Pancreas (tissue), 10 donors: ENCODE results near the gene GRK3. TPM values are rescaled to one million over a fixed set of nuclear protein-coding genes. Genes with fewer than 3 reads are reported as not detected.
"Not testable (repeated sequence)": the region's sequence is repeated elsewhere in the genome, so short reads cannot be mapped to it uniquely, and the experiment has no call there.

Source experiments
- ATAC-seq, 4 donors: fragments of 200-7000 bp; cut with Tn5 transposase; one replicate each; pipeline versions ENCODE4 v1.8.0 to v1.9.1; 2020; ENCODE audit warnings: mild to moderate bottlenecking in 4 of 4, moderate library complexity in 4 of 4
- DNase-seq, 6 donors: peaks; one replicate each; pipeline ENCODE4 v3.0.0-alpha.2; 2020
- FAIRE-seq: peaks from 2 replicates; lab custom pipeline; 2012; peaks lifted over from hg19 to GRCh38; lab: Jason Lieb, UNC
- H3K27ac ChIP-seq, 4 donors: fragments of 200-600 bp; sonication (generic); 1 replicate in 3 of 4; 2 replicates in 1 of 4; pipeline versions ENCODE4 v1.5.0 to v1.8.0; 2020
- H3K27me3 ChIP-seq, 4 donors: fragments of 200-600 bp; one replicate each; pipeline ENCODE4 v1.8.0; 2021
- H3K36me3 ChIP-seq, 3 donors: fragments of 200-600 bp; sonication (generic) in 1 of 3; one replicate each; pipeline versions ENCODE4 v1.5.0 to v1.8.0; 2020 to 2021
- H3K4me1 ChIP-seq, 3 donors: fragments of 200-600 bp; one replicate each; pipeline ENCODE4 v1.8.0; 2021
- H3K4me3 ChIP-seq, 4 donors: fragments of 200-600 bp; sonication (generic) in 2 of 4; one replicate each; pipeline versions ENCODE4 v1.5.0 to v1.8.0; 2020 to 2021
- H3K9me3 ChIP-seq, 4 donors: fragments of 200-600 bp; one replicate each; pipeline ENCODE4 v1.8.0; 2021
- WGBS, 2 donors: extraction: QIAGEN DNeasy Blood & Tissue Kit; methylation state at CpG; one replicate each; pipeline ENCODE4 v1.1.7; 2013; 5-methylcytosine and 5-hydroxymethylcytosine counted together
- intact Hi-C, 3 donors: fragments of 100-400 bp; cut with DNase I; formaldehyde crosslinking; loops; one replicate each; pipeline versions ENCODE4 v1.11.1 to v1.14.2; 2022
- polyA plus RNA-seq, 2 donors: library from polyadenylated mRNA; stranded (reverse); fragments of 200-250 nt; gene quantifications; one replicate each; pipeline ENCODE4 v1.2.3, GENCODE V29; 2013
- total RNA-seq, 6 donors: library from RNA; stranded (reverse); fragmentation: NEBNext Ultra II Directional in 4 of 6; extraction: Animal tissue kit (Norgen Biotek cat#: 25700) in 4 of 6; gene quantifications; one replicate each; pipeline versions ENCODE4 v1.2.1 to v1.2.4, GENCODE V29; 2021 to 2023
- TF ChIP-seq, protein P1 (sequence below), 4 donors: fragments of 200-600 bp; sonication (generic) in 3 of 4; IDR thresholded peaks; one replicate each; pipeline versions ENCODE4 v1.5.0 to v1.8.0; 2021; ENCODE audit warnings: antibody characterized with exemption in 4 of 4
- donor health status: healthy with polysubstance abuse.
- donor health status: DM: no; HTN: no; CAD: no; lungs with moderate emphysema.
- donor health status: DM: no; HTN: no; CAD: no.
- donor health status: control.
- donor health status: control.
- donor health status: Bipolar disorder and iron deficiency.
- donor health status: DM: yes; HTN: yes; CAD: no.
- donor health status: DM: no; HTN: no; CAD: no.
- donor health status: DM: no; HTN: no; CAD: no.
- donor health status: DM: yes; HTN: yes; CAD: no.

GRK3 gene
- total and polyA plus RNA-seq, 8 donors = 3.5 to 18.1 (median 7.6) TPM

DNA sequence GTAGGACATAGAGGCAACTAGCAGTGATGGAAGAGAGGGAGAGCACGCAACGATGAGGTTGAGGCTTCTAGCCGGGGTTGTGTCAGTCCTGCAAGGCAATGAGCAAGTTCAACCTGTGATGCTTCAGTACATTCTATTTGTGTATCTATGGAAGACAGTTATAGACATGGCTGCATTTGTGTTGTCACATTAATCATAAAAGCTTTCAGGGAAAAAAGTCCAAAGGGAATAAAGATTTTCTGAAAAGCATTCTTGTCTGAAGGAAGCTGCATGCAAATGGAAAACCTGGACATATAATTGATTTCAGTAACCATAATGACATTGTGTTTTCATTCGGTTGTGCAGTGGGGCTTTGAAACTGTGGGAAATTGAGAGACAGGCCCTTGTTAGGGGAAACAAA is 32.8 kb upstream of the GRK3 start:
- H3K36me3 ChIP-seq, intact Hi-C loops, DNase-seq, H3K9me3 ChIP-seq, ATAC-seq, H3K27me3 ChIP-seq, H3K27ac ChIP-seq, H3K4me3 ChIP-seq, H3K4me1 ChIP-seq, FAIRE-seq: not testable (repeated sequence)
- 55 to 64% methylated on average over 3 to 4 of the region's 4 CpGs for WGBS, 2 donors

DNA sequence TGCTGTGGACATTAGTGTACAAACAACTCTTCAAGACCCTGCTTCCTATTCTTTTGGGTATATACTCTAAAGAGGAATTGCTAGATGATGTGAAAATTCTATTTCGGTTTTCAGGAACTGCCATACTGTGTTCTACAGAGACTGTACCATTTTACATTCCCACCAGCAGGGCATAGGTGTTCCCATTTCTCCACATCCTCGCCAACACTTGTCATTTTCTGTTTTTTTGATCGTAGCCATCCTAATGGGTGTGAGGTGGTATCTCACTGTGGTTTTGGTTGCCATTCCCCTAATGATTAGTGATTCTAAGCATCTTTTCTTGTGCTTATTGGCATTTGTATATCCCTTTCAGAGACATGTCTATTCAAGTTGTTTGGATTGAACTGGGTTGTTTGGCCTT is 29.8 kb upstream of the GRK3 start:
- no peak for FAIRE-seq
- 77 to 93% methylated on average over 3 of the region's 3 CpGs for WGBS, 2 donors
- no peaks in the 10 kb centered on the region for H3K4me1 ChIP-seq
- no peak for DNase-seq
- TF ChIP-seq, protein P1, sequence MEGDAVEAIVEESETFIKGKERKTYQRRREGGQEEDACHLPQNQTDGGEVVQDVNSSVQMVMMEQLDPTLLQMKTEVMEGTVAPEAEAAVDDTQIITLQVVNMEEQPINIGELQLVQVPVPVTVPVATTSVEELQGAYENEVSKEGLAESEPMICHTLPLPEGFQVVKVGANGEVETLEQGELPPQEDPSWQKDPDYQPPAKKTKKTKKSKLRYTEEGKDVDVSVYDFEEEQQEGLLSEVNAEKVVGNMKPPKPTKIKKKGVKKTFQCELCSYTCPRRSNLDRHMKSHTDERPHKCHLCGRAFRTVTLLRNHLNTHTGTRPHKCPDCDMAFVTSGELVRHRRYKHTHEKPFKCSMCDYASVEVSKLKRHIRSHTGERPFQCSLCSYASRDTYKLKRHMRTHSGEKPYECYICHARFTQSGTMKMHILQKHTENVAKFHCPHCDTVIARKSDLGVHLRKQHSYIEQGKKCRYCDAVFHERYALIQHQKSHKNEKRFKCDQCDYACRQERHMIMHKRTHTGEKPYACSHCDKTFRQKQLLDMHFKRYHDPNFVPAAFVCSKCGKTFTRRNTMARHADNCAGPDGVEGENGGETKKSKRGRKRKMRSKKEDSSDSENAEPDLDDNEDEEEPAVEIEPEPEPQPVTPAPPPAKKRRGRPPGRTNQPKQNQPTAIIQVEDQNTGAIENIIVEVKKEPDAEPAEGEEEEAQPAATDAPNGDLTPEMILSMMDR (IDR thresholded peaks at IDR 0.05) = no peak
- H3K9me3 ChIP-seq = no peaks in the 10 kb centered on the region
- no peak overlapping the region for H3K27ac ChIP-seq
- intact Hi-C loops = no loop called here
- no peaks in the 10 kb centered on the region for H3K27me3 ChIP-seq
- H3K36me3 ChIP-seq = no peaks in the 10 kb centered on the region
- H3K4me3 ChIP-seq = no peak overlapping the region
- ATAC-seq = no peak

DNA sequence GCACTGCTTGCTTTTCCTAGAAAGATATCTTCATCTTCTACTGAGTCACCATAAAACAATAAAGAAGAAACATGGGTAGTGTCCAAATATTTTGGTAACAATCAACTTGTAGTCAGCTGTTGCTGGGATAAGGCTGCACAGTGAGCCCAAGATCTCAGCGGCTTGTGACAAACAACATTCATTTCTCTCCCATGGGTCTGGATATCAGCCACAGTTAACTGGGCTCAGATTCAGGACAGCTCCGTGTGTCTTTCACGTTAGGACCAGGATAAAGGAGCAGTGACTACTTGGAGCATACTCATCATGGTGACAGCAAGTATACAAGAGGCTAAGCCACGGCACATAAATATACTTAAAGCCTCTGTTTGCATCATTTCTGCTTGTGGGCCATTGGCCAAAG is 27.9 kb upstream of the GRK3 start:
- Histone ChIP-seq H3K4me1 (no peaks in the 10 kb centered on the region), H3K27me3 (no peaks in the 10 kb centered on the region), H3K9me3 (no peaks in the 10 kb centered on the region), H3K4me3 (no peak overlapping the region), H3K36me3 (no peaks in the 10 kb centered on the region), H3K27ac (no peak overlapping the region)
- no peak for FAIRE-seq
- 39 to 41% methylated on average over 4 of the region's 4 CpGs for WGBS, 2 donors
- intact Hi-C loops = no loop called here
- no peak for ATAC-seq
- TF ChIP-seq, protein P1 (IDR thresholded peaks at IDR 0.05) = no peak
- DNase-seq = no peak

DNA sequence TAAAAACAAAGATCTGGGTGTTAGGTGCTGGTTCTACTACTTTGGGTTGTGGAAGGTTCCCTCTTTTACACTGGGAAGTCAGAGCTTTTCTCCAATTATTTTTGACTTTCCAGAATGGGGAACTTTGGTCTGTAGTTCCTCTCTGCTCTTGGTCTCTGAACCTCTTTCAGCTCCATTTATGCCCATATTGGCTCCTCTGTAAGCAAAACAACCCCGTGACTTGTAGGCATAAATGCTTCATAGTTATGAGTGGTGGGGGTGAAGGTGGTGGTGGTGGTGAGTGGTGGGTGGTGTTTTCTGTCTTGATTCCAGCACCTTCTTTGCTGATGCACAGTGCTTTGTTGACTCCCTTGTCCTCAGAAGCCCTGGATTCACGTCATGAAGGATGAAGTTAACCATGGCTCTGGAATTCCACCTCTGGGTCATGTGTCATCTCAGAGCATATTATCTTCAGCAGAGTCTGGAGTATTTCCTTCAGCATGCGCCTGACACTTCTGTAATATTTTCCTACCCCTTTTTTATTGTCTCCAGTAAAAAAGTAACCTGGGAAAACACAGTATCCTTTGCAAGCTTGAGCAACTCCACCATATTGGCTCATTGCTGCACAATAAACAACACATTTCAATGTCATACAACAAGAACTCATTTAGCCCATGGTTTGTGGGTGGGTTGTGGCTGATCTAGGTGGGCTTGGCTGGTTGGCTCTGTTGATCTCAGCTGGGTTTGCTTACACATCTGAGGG is 24.1 kb upstream of the GRK3 start:
- WGBS, 2 donors = 68 to 71% methylated on average over 3 of the region's 3 CpGs

DNA sequence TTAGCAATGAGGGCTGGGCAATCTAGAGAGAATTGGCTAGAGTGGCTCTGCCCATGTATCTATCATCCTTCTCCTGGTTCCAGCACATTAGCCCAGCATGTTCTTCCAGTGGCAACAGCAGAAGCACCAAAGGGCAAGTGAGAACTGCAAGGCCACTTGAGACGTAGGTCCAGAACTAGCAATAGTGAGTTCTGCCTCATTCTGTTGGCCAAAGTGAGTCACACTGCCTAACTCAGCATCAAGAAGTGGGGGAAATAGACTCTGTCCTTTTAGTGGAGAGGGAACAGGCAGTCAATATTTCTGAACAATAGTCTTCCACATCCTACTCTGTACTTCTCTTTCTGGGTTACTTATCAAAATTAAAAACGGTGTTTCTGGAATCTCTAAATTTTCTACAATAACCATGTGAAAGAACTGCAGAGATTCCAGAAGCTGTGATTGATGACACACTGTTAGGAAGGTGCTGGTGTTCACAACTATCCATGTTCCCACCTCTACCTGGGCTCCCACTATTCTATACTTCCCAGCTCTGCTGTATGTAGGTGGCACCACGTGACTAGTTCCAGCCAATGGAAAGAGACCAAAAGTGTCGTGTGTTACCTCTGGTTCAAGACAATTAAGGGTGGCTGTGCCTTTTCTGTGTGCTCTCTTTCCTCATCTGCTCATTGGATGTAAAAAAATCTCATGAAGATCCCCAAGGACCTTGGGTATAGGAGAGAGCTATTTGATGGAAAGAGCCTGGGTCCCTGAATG is 23.4 kb upstream of the GRK3 start:
- no peak overlapping the region for H3K4me3 ChIP-seq
- no peaks in the 10 kb centered on the region for H3K36me3 ChIP-seq
- intact Hi-C loops = no loop called here
- no peaks in the 10 kb centered on the region for H3K27me3 ChIP-seq
- WGBS, 2 donors = 73 to 75% methylated on average over 4 of the region's 4 CpGs
- ATAC-seq = peak in 1 of 4 donors; percentile 13
- no peaks in the 10 kb centered on the region for H3K9me3 ChIP-seq
- TF ChIP-seq, protein P1 (IDR thresholded peaks at IDR 0.05) = no peak
- FAIRE-seq = no peak
- H3K27ac ChIP-seq = no peak overlapping the region
- peaks cover 0 to 7% (median 0%) of the 10 kb centered on the region in 3 donors for H3K4me1 ChIP-seq
- no peak for DNase-seq

More for the DNA sequence above, 24.1 kb upstream of the GRK3 start:
- ATAC-seq (peak in 2 of 4 donors; percentile 11 to 50), FAIRE-seq (no peak), DNase-seq (no peak)
- TF ChIP-seq, protein P1 (IDR thresholded peaks at IDR 0.05) = no peak
- no peaks in the 10 kb centered on the region for H3K27me3 ChIP-seq
- no peaks in the 10 kb centered on the region for H3K36me3 ChIP-seq
- H3K9me3 ChIP-seq = no peaks in the 10 kb centered on the region
- H3K4me1 ChIP-seq = no peaks in the 10 kb centered on the region
- no peak overlapping the region for H3K4me3 ChIP-seq
- no peak overlapping the region for H3K27ac ChIP-seq
- intact Hi-C loops = no loop called here
